NCI-H526 (cell line): ENCODE measurements around the gene DYRK1B.
"Not testable (repeated sequence)": the region's sequence is repeated elsewhere in the genome, so short reads cannot be mapped to it uniquely, and the experiment has no call there.

Experiments used
- DNase-seq, 2 experiments: peaks; one replicate each; lab custom pipeline; 2025; lab: John Stamatoyannopoulos, UW

The DYRK1B gene

GRCh38 chr19:39833464-39834286 lies at the start of gene DYRK1B:
DYRK1B (minus strand) TSS chr19:39834162; CDS start chr19:39831867, 2,295 bp downstream.
- peak; percentile 96 to 99 for DNase-seq

GRCh38 chr19:39882645-39883044 lies 48.7 kb upstream of the DYRK1B start:
- DNase-seq: not testable (repeated sequence)

DNA sequence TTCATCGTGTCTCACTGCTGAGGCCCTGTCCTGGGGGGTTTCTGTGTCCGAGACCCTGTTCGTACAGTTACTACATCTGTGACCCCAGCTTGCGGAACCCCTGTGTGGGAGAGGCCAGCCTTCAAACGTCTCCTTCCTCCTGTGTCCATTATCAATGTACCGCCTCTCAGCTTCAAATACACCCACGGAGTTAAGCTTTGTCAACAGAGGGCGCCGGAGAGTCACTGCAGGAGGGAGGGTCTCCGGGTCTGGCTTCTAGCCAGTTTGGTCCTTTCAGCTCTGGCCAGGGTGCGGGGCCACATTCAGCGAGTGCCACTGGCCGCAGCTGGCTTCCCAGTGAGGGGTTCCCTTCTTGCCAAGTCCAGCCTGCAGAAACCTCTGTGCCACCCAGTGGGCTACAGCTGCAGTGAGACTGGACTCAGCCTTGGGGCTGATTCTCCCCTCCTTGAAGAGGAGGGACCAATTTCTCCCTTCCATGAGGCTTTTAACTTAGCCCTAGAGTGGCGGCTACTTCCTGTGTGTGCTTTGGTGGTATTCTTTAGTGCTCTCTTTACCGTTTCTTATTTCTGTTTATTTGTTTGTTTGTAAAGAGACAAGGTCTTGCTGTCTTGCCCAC lies 47.6 kb upstream of the DYRK1B start:
- DNase-seq: peak; percentile 44 to 82

- DNase-seq: not testable (repeated sequence)
Measured at GRCh38 chr19:39880241-39880640, 46.3 kb upstream of the DYRK1B start.

DNA sequence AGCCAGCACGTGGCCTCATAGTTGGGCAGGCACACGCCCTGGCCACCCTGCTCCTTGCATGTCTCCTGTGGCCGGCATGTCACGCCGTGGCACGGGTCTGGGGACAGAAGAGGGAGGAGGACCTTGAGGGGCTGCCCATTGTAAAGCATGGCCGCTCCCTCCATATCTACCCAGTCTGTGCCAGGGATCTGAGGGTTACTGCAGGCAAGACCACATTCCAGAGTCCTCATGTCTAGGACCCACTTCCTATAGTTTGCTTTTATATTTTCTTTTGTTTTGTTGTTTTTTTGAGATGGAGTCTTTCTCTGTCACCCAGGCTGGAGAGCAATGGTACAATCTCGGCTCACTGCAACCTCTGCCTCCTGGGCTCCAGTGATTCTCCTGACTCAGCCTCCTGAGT lies 45.8 kb upstream of the DYRK1B start:
- not testable (repeated sequence) for DNase-seq

DNA sequence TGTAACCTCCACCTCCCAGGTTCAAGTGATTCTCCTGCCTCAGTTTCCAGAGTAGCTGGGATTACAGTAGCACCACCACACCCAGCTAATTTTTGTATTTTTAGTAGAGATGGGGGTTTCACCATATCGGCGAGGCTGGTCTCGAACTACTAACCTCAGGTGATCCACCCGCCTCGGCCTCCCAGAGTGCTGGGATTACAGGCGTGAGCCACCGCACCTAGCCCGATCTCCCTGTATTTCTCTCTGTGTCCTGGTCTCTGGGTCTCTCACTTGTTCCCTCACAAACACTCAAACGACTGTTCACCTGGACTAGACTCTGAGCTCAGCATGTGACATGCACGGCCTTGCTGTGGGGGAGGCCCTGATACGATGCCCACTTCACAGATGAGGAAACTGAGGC lies 44.9 kb upstream of the DYRK1B start:
- not testable (repeated sequence) for DNase-seq

- DNase-seq: no peak
Measured at GRCh38 chr19:39878398-39878797, 44.4 kb upstream of the DYRK1B start.

DNA sequence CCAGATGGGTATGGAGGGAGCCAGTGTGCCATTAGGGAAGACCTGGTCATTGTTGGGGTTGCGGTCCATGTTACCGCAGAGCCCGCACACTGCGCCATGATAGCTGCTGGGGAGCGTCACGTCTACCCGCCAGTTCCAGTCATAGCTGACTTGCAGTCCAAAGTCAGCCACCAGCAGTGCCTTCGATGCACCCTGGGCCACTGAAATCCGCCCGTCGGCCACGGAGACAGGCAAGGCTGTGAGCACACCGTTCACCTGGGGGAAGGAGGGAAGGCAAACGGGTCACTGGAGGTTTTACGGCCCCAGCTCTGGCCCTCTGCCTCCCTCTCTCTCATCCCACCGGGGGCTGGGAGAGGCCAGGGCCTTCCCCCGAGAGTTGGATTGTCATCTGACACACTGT lies 44.0 kb upstream of the DYRK1B start:
- DNase-seq: not testable (repeated sequence)

- DNase-seq: not testable (repeated sequence)
Measured at GRCh38 chr19:39877488-39877887, 43.5 kb upstream of the DYRK1B start.

GRCh38 chr19:39876486-39876885 lies 42.5 kb upstream of the DYRK1B start:
- not testable (repeated sequence) for DNase-seq

GRCh38 chr19:39875401-39875864 lies 41.5 kb upstream of the DYRK1B start:
- not testable (repeated sequence) for DNase-seq

GRCh38 chr19:39874404-39874803 lies 40.4 kb upstream of the DYRK1B start:
- no peak for DNase-seq

DNA sequence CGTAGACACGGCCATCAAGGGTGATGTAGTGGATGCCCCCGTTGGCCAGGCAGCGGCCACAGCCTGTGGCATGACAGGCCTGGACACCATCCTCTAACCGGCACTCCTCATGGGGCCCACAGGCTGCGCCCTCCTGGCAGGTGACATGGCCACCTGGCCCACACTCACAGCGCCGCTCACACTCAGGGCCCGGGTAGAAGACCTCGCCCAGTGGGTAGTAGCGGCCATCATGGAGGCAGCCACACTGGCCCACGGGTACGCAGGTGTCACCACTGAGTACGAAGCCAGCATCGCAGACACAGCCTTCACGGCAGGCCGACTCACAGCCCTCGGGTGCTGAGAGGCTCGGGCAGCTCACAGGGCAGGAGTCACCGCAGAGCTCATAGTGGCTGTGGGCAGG lies 39.4 kb upstream of the DYRK1B start:
- no peak for DNase-seq

- no peak for DNase-seq
Measured at GRCh38 chr19:39871886-39872866, 38.2 kb upstream of the DYRK1B start.

DNA sequence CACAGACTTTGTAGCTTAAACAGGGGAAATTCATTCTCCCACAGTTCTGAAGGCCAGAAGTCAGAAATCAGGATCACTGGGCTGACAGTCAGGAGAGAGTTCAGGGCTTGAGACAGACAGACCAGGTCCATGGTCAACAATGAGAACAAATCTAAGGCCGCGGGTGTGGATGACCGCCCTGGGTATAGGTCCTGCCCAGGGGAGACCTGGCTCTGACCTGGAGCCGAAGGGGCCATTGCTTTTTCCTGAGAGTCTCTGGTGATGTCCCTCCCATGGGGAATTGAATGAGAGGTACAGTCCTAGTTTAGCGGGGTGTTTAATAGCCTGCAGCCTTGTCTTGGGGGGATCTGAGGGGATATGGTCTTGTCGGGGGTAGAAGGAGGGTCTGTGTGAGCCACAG lies 37.4 kb upstream of the DYRK1B start:
- DNase-seq: no peak

DNA sequence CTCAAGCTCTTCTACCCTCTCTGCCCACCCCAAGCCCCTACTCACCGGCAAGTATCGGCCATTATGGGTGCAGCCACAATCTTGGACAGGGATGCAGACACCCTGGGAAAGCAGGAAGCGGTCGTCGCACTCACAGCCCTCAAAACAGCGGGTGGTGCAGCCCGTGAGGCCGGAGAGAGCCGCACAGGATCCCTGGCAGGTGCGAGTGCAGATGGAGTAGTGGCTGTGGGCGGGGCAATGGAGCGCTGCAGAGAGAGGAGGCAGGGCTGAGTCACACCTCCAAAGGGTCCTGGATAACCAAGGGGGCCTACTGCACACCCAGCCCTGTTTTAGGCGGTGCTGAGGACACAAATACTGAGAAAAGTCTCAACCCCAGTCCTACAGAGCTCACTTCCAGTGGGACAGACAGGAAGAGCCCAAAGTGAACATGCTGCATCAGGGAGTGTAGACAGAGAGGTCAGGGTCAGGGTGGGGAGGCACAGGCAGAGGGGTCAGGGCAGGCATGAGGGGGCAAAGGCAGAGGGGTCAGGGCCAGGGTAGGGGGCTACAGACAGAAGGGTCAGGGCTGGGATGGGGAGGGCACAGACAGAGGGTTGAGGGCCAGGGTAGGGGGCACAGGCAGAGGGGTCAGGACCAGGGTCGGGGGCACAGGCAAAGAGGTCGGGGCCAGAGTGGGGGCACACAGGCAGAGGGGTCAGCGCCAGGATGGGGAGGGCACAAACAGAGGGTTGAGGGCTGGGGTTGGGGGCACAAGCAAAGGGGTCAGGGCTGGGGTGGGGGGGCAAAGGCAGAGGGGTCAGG lies 36.4 kb upstream of the DYRK1B start:
- peak in 1 of 2 experiments; percentile 43 for DNase-seq

GRCh38 chr19:39867952-39868351 lies 34.0 kb upstream of the DYRK1B start:
- no peak for DNase-seq

DNA sequence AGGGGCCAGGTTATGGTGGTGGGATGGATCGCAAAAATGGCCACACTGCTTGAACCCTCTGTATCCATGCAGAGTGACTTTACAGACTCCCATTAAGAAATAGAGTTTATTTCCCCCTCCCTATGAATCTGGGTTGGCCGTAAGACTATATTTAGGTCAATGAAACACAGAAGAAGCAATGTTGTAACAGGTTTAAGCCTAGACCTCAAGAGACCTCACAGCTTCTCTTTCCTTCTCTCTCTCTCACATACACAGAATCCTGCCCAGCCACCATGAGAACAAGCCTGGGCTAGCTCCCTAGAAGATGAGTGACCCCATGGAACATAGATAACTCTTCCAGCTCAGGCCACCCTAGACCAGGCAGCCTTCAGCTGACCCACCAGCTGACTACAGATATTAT lies 33.2 kb upstream of the DYRK1B start:
- no peak for DNase-seq

DNA sequence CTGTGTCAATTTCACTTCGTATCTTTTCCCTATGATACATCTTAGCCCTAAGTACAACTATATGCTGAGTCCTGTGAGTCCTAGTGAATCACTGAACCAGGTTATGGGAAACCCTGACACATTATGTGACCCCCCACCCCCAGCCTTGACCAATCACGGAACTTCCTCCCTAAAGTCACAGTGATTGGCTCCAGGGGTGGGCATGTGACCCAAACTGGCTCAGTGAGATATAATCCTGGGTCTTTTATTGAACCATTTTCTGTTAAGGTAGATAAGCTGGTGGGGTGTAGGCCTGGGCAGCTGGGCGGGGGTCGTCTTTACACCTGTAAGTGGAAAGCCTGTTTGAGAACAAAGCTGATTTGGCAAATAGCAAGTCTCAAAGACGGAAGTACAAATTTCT lies 32.0 kb upstream of the DYRK1B start:
- DNase-seq: no peak

GRCh38 chr19:39865186-39865585 lies 31.2 kb upstream of the DYRK1B start:
- no peak for DNase-seq

DNA sequence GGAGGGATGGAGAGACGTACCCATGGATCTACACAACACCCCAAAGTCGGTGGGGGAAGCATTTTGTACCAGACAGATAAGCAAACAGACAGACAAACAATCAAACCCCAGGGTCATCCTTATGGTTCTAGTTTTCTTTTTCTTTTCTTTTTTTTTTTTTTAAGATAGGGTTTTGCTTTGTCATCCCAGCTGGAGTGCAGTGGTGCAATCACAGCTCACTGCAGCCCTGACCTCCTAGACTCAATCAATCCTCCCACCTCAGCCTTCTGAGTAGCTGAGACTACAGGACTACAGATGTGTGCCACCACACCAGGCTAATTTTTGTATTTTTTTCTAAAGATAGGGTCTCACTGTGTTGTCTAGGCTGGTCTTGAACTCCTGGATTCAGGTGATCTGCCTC lies 30.2 kb upstream of the DYRK1B start:
- DNase-seq: no peak
